ENCODE data around the gene DNAH14. TPM values are rescaled to one million over a fixed set of nuclear protein-coding genes. Genes with fewer than 3 reads are reported as not detected.

DNAH14 gene
- total and polyA plus RNA-seq, 2 of the 4 experiments (the other 2 are of a cell fraction): 2.7 to 3.6 TPM

- no peaks in the 10 kb centered on the region for H3K4me1 ChIP-seq (ENCODE audit: control insufficient read depth, insufficient read depth, low read length)
- H2BK120ac ChIP-seq (ENCODE audit: low read depth, low read length): no peak overlapping the region
- H3K23ac ChIP-seq (ENCODE audit: low read depth, low read length): no peak overlapping the region
- no peaks in the 10 kb centered on the region for H4K20me1 ChIP-seq (ENCODE audit: insufficient read depth, low read length)
- no peak overlapping the region for H3K4ac ChIP-seq (ENCODE audit: low read depth, low read length)
- H4K91ac ChIP-seq (ENCODE audit: insufficient read depth, low read depth, low read length): no peak overlapping the region
- no peak overlapping the region for H4K8ac ChIP-seq (ENCODE audit: low read depth in 2 of 2, low read length in 2 of 2)
- H3K14ac ChIP-seq (replicated peaks; ENCODE audit: low read depth, low read length): no peak overlapping the region
- no peak overlapping the region for H3K4me2 ChIP-seq (ENCODE audit: low read depth, low read length)
- in situ Hi-C loops (cut with MboI; ENCODE audit: low sequenced_read_pairs): no loop called here
- no peak overlapping the region for H3K9ac ChIP-seq (ENCODE audit: low read depth, low read length)
- no peak overlapping the region for H4K5ac ChIP-seq (ENCODE audit: low read depth, low read length)
- H2BK20ac ChIP-seq (ENCODE audit: low read depth, low read length): no peak overlapping the region
- no CpG with 5 or more reads among the region's 1 CpG for WGBS, 2 experiments (ENCODE audit: extremely low coverage in 2 of 2, insufficient read length in 1 of 2)
- no peak for TF ChIP-seq ELK1 (IDR thresholded peaks at IDR 0.05; ENCODE audit: borderline replicate concordance, low read depth, low read length)
- TF ChIP-seq NFE2L2 (IDR thresholded peaks at IDR 0.05; ENCODE audit: low read depth, low read length): no peak
- TF ChIP-seq SMC3 (IDR thresholded peaks at IDR 0.05; ENCODE audit: low read depth, low read length): no peak
- TF ChIP-seq RFX5 (IDR thresholded peaks at IDR 0.05; ENCODE audit: low read depth, low read length): no peak
- no peak for TF ChIP-seq USF2 (IDR thresholded peaks at IDR 0.05; ENCODE audit: low read depth, low read length)
- no peak for TF ChIP-seq MAZ (IDR thresholded peaks at IDR 0.05; ENCODE audit: borderline replicate concordance, low read depth, low read length)
- TF ChIP-seq POLR2A (IDR thresholded peaks at IDR 0.05; ENCODE audit: low read depth, low read length): no peak
- TF ChIP-seq RAD21 (IDR thresholded peaks at IDR 0.05; ENCODE audit: low read length): no peak
- TF ChIP-seq MXI1 (IDR thresholded peaks at IDR 0.05; ENCODE audit: borderline replicate concordance, low read depth, low read length): no peak
- no peak for TF ChIP-seq FOS (IDR thresholded peaks at IDR 0.05; ENCODE audit: low read depth, low read length)
- TF ChIP-seq CEBPB (IDR thresholded peaks at IDR 0.05; ENCODE audit: low read depth, low read length): no peak
- TF ChIP-seq CTCF (conservative IDR thresholded peaks at IDR 0.05; ENCODE audit: low read depth, low read length): no peak
- no peak for TF ChIP-seq BHLHE40 (IDR thresholded peaks at IDR 0.05; ENCODE audit: low read depth, low read length)
- TF ChIP-seq RCOR1 (IDR thresholded peaks at IDR 0.05; ENCODE audit: insufficient replicate concordance, low read length): no peak
- TF ChIP-seq CHD1 (IDR thresholded peaks at IDR 0.05; ENCODE audit: low read depth, low read length): no peak
- H2AFZ ChIP-seq (replicated peaks; ENCODE audit: low read length, poor library complexity): no peak overlapping the region
- H3K79me1 ChIP-seq (ENCODE audit: low read depth in 1 of 2, low read length in 2 of 2): no peaks in the 10 kb centered on the region
- H3K27me3 ChIP-seq (ENCODE audit: control insufficient read depth, insufficient read depth, low read length): no peaks in the 10 kb centered on the region
- H2BK5ac ChIP-seq (ENCODE audit: low read depth, low read length, poor library complexity, severe bottlenecking): no peak overlapping the region
- intact Hi-C loops (cut with micrococcal nuclease): no loop called here
- no peaks in the 10 kb centered on the region for H3K9me1 ChIP-seq (ENCODE audit: insufficient read depth, low read length)
- dilution Hi-C loops (cut with HindIII; ENCODE audit: low sequenced_read_pairs, unreplicated experiment): no loop called here
- no peak overlapping the region for H2AK9ac ChIP-seq (replicated peaks; ENCODE audit: low read depth, low read length, poor library complexity)
- no TSS peak for BruUV-seq (replicated peaks)
- no peak overlapping the region for H3K56ac ChIP-seq (ENCODE audit: extremely low read depth, insufficient read depth, low read length)
- H3K4me3 ChIP-seq (ENCODE audit: insufficient read depth, low read depth, low read length): no peak overlapping the region
- no peaks in the 10 kb centered on the region for H3K9me3 ChIP-seq (ENCODE audit: control insufficient read depth, insufficient read depth, low read length)
- no peak overlapping the region for H3K18ac ChIP-seq (ENCODE audit: low read depth, low read length)
- H3K36me3 ChIP-seq (ENCODE audit: control insufficient read depth, insufficient read depth, low read length): no peaks in the 10 kb centered on the region
- H2BK15ac ChIP-seq (ENCODE audit: low read depth, low read length): no peak overlapping the region
- H2AK5ac ChIP-seq (ENCODE audit: low read depth, low read length): no peak overlapping the region
- H3K27ac ChIP-seq (ENCODE audit: insufficient read depth, low read length): no peak overlapping the region
- ChIA-PET POLR2A (ENCODE audit: unreplicated experiment) (no interaction called here), CTCF (interaction anchor here (0.6 kb wide), 1 partner anchor 30 kb away, joined by 3 read pairs; no protein-coding TSS in a partner anchor)
- no peak for DNase-seq
- ATAC-seq (ENCODE audit: low read depth): no peak
Observed at GRCh38 chr1:224989615-224990014, 60.1 kb downstream of the DNAH14 start.

Data from IMR-90 (cell line).